IPS DF 4.7 (cell line): Measurements from ENCODE around the gene HOXB6.

Source experiments
- DNase-seq: peaks from one replicate; pipeline ENCODE4 v3.0.0-alpha.2; 2013; ENCODE audit warnings: low spot score; ENCODE audit errors: extremely low read depth

The HOXB6 gene

DNA sequence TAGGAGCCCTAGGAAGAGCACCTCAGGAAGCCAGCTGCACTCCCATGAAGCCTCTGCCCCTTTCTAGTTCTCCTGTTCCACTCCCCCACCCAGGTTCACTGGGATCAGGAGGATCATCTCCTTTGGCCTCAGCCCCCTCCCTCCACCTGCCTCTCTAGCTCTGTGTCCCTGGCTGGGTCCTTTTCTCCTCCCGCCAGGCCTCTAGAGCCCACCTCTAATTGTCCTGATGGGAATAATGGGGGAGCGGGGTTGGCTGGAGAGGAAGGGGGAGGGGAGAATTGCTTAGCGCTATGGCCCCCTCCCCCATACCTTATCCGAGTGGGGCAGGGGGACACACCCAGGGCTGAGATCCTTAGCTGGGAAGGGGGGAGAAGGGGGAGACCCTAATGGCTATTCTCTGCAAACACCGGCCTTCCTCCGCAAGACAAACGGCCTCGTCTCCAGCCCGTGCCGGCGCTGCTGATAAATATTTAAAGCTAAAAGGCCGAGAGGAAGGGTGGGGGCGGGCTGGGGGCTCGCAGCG is 5.0 kb upstream of the HOXB6 start:
- no peak for DNase-seq

- DNase-seq, result no peak
These were observed 4.2 kb upstream of the HOXB6 start for GRCh38 chr17:48609033-48609432.

- DNase-seq, result no peak
These were observed 3.7 kb upstream of the HOXB6 start for GRCh38 chr17:48608494-48608834.

- DNase-seq, result no peak
These were observed 2.3 kb upstream of the HOXB6 start for GRCh38 chr17:48606892-48607614.

GRCh38 chr17:48605991-48606891 is 1.5 kb upstream of the HOXB6 start:
- no peak for DNase-seq

GRCh38 chr17:48605409-48605919 is 678 bp upstream of the HOXB6 start:
- DNase-seq, result no peak

- DNase-seq, result no peak
These were observed 622 bp downstream of the HOXB6 start for GRCh38 chr17:48603959-48604769.

DNA sequence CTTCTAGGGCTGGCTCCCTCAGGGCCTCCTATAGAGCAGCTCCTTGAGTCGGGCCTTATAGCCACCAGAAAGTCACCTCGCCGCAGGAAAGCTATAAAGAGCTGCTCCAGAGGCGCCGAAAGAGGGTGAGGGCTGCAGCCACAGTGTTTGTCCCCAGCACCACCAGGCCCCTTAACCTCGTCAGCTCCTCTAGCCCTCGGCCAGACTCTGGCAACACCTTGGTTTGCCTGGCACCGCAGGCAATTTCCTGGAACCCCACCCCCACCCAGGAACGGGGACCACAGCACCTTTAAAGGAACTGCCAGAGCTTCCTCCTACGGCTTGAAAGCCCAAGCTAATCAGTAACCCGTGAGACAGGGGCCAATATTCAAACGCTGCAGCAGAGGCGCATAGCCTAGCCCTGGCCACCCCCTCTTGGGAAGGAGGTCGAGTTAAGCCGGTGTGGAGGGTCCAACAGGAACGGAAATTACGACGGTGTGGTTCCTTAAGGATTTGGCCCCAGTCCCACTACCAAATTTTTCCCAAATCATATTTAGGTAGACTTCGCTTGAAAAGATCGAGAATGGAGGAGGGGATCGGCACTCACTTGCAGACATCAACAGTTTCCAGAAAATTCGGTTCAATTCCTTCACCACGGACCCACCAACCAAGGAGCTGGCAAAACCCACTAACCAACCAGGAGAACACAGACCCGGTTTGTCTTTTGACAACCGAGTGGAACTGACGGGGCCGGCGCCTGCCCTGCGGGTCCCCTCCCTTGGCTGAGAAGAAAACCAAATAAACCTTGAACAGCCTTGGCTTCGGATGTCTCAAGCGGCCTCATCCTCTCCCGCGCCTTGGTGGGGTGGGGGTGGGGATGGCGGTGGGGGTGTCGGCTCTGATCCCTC is 3.0 kb downstream of the HOXB6 start:
- DNase-seq, result no peak

GRCh38 chr17:48601207-48601538 is 3.6 kb downstream of the HOXB6 start:
- DNase-seq, result no peak

DNA sequence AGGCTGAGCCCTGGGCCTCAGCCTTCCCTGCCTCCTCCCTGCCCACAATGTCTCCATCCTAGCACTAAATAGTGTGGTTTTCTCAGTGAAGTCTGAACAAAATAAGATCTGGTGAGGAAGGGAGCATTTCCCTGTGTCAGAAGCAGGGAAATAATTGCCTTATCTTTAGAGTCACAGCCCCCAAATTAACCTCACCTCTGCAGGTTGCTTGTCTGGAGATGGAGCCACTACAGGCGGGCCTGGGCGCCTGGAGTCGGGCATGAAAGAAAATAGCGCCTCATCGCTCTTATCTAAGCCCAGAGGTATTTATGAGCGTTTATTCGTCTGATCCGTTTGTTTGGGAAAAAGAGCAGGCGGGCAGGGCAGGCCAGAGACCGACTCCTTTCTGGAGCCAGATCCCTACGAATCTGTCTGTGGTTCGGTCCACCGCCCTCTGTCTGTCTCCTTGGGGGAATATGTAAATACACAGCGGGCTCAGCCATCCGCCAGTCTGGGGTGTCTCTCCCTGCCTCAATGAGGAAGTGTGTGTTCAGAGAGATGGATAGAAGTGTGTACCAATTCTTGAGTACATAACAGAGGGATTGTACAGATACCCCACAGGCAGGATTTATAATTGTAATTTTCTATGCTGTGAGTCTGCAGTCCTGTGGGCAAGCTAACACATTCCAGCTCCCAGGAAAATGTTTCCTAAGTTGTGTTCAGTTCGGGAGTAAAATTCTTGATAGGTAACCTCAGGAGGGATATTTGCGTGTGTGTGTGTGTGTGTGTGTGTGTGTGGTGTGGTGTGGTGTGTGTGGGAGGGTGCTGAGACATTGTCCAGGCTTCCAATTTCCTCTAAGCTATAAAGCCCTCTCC is 4.3 kb downstream of the HOXB6 start:
- no peak for DNase-seq

DNA sequence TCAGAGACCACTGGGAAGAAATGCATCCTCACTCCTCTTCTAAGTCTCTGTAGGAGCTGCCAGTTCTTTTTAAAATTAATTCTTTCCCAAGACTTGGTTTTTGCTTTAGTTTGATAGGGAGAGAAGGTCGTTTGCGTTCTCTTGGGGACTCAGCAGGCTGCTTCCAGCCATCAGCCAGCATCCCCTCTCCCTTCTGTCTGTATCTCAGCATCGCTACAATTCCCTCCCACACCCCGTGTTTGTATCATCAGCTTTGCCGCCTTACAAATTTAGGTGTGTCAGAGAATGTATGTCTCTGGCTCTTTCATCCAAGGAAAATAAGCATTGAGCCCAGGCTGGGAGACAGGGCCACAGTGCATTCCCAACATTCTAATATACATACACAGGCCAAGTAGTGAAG is 5.4 kb downstream of the HOXB6 start:
- DNase-seq, result no peak

DNA sequence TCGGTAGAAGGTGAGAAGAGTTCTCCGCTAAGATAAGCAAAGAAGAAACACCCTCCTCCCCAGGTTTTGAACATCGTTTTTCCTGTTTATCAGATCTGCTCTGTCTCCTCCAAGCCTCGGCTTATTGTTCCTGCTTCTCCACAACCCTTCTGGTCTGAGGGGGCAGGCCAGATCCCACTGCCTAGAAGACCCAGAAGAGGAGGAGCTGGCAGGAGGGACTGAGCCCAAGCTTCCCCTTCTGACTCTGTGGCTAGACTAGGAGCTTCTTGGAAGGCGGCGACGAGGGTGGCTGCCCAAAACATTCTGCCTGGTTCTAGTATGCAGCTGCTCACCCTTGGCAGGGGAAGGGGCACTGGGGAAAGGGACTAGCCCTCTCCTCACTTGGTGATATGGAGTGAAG is 6.0 kb downstream of the HOXB6 start:
- no peak for DNase-seq

DNA sequence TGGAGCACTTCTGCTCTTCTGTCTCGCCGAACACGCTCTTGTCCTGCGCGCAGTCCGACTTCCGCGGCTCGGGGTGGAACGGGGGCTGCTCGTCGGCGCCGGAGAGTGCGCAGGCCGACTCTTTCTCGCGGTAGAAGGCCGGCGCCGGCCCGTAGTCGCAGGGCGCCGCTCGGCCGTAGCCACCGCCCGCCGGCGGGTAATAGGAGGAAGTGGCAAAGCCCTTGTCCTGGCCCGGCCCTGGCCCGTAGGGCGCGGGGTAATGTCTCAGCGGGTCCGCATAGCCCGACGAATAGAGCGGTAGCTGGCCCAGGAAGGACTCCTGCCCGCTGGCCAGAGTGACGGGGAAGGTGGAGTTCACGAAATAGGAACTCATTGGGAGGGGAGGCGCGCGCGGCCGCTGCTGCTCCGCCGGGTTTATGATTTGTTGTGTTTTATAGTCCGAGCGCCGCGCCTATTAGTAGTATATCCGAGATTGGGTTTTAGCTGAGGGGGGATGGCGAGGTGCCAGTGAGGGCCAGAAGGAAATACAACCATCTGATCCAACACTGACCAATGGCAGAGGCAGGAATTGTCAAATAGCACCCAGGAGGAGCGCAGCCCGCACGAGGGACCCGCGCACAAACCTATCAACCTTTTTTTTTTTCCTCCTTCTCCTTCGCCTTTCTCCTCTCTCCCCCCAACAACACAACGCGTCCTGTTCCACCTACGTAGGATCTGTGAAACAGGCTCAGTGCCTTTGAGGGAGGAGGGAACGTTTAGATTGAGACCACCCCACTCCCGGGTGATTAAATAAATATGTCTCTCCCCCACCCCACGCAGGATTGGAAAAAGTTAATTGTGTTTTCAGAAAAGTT is 6.8 kb downstream of the HOXB6 start:
- DNase-seq, result no peak

DNA sequence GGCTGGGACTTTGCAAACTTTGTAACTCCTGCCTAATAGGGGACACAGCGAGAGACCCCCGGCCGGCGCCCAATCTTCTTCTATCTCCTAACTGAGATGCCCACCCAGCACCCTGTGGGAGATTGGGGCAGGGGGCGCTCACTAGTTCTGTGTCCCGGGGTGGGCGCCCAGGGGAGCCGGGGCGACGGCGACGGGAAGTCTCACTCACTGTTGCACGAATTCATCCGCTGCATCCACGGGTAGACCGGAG is 7.3 kb downstream of the HOXB6 start:
- DNase-seq, result no peak

DNA sequence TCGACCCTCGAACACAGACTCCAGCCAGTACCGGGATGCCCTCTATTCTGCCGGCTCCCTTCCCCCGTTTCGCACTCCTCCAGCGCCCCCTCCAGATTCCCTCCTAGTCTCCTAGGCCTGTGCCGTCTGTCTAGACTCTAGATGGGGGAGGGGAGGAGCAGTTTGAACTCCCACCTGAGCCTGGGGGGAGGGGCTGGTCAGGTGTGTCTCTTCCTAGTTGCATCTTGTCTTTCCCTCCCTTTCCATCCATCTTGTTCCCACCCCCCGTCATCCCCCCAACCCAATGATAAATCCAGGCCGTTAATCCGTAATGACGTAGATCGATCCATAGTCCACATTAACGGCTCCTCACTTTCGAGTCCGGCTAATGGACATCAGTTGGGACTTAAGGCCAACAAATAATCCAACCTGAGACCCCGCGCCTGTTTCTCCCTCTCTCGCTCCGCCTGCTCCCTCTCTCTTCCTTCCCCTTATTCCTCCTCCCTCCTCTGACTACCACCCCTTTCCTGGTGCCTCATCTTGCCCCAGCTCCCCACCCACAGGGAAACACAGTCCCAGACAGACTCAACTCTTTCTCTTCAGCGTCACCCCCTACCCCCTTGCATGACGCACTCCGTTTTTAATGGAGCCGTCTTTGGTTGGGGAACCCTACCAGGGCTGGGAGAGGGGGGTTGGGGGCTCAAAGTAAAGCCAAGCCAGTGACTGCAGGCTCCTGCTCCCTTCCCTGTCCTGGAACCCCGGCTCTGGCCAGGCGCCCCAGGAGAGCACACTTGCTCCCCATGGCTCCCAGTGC is 7.9 kb downstream of the HOXB6 start:
- DNase-seq, result no peak

- no peak for DNase-seq
These were observed 8.6 kb downstream of the HOXB6 start for GRCh38 chr17:48596000-48596734.

- no peak for DNase-seq
These were observed 9.3 kb downstream of the HOXB6 start for GRCh38 chr17:48595278-48595999.
